Activated CD8-positive, alpha-beta memory T cell treated with anti-CD3 and anti-CD28 coated beads for 1 hour (primary cell): Measurements from ENCODE around the gene ACKR3.

ENCODE experiments used
- DNase-seq, 2 donors: peaks; one replicate each; pipeline ENCODE4 v3.0.0-alpha.2; 2020; ENCODE audit warnings: low read depth in 1 of 2; ENCODE audit errors: extremely low read depth in 1 of 2

ACKR3 gene

DNA sequence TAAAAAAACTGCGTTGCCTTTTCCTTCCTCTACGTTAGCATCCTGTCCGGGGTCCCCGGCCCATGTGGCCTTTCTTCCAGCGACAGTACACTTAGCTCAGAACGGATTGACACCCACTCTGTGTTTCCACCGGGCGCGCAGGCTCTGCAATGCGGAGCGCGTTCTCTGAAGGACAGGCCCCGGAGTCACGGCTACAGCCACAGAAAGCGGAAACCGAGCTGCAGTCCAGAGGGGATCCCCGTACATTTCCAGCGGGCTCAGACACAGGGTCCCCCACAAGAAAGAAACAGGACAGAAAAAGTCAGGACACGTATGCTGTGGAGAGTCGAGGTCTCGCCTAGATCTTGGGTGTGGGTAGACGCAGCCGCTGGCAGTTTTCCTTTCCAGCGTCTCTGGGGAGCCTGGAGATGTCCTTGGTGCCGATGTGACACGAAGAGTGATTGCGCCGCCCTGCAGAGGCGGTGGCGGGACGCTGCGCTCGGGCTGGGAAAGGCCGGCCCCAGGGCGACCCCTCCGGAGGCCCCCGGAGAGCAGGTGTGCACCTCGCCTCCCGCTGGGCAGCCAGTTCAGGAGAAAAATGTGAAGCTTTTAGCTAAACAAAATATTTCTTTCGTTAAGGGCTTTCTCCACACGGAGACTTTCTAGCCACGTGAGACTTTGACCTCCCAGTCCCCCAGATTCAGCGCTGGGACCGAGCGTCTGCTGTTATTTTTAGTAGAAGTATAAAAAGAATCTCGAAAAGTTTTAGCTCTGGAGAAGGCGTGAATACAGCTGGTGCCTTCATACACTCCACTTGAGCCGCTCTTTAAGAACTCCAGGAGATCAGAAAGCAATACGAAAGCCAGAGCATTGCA lies 1.3 kb upstream of the ACKR3 start:
- no peak for DNase-seq

DNA sequence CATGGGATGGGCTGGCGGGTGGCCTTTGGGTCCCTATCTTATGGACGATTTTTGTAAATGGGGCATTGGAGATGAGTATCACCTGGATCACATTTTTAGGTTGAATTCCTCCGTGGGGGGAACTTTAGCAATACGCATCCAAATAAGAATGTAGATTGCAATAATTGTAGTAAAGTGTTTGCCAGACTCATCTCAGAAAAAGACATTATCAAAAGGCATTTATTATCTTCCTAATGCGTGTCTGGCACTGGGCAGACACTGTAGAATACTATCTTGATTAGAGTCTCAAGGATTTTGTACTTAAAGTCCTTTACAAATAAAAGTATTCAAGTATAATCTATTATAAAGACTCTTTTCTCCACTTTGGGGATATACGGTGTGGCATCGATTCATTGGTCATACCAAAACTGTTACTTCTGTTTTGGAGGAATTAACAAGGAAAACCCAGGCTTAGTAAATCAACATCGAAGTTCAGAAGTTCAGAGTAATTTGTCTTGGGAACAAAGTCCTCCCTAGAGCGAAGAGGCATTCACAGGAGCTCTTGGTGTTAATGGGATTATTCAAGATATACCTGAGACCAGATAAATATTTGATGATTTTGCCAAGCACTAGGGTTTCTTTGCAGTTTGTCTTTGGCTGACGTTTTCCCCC lies 578 bp upstream of the ACKR3 start:
- DNase-seq: no peak

DNA sequence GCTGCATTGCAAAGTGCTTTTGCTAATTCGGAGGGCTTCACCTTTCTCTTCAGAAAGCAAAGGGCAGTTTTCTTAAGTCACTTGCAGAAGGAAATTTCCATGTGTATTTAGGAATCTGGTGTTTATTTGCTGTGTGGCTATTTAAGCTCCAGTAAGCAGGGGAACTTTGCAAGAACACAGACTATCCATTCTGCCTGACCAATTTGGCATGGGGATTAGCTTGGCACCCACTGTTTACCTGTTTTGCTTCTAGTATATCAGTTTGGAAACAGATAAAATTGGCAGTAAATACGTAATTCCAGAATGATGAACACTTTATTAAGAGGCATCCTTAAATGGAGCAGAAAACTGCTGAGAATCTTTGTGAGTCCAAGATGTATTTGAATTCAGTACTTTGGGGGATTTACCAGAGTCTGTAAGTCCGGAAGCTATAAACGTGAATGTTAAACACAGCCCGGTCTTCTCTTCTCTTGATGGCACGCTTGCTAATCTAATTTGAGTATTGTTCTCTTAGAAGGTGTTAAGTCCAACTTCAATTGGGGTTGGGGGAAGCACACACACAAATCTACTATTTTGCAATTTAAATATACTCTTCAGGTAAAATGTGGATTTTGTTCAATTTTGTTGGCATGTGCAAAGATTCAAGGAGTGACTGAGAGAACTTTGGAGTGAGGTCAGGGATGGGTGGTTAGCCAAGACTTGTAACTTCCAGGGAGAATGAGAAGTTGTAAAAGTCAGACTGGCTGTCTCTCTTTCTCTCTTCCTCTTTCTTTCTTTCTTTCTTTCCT lies 650 bp downstream of the ACKR3 start:
- no peak for DNase-seq

DNA sequence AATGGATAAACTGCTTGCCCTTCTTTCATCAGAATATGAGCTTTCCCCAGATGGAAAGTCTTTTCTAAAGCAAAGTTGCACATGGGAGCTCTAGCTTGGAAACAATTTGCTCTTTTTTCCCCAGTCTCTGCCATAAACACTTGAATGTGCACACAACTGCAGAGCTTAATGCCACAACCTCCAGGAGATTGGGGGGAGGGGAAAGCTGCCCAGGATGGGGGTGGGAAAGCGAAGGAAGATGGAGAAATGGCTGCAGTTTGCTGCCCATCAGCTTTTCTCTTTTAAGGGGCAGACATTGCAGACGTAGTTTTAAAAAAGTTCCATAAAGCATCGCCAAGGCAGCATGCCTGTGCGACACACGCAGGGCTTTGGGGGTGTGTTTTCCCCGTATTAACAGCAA lies 1.5 kb downstream of the ACKR3 start:
- no peak for DNase-seq

DNA sequence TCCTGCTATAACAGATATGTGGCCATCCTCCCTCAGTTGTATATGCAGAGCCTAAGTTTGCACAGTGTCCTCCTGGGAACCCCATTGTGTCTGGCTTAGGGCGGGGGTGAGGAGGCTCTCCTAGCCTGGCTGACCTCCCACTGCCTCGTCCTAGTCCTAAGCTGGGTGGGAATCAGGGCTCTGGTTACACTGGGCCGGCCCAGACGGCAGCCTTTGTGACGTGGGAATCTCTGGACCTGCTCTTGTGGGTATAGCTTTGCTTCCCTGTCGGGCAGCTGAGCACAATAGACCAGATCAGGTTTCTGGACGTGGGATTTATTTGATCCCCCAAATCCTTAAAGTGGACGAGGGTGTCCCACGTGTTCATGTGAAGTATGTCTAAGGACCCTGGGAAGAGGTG lies 2.9 kb downstream of the ACKR3 start:
- DNase-seq: no peak

DNA sequence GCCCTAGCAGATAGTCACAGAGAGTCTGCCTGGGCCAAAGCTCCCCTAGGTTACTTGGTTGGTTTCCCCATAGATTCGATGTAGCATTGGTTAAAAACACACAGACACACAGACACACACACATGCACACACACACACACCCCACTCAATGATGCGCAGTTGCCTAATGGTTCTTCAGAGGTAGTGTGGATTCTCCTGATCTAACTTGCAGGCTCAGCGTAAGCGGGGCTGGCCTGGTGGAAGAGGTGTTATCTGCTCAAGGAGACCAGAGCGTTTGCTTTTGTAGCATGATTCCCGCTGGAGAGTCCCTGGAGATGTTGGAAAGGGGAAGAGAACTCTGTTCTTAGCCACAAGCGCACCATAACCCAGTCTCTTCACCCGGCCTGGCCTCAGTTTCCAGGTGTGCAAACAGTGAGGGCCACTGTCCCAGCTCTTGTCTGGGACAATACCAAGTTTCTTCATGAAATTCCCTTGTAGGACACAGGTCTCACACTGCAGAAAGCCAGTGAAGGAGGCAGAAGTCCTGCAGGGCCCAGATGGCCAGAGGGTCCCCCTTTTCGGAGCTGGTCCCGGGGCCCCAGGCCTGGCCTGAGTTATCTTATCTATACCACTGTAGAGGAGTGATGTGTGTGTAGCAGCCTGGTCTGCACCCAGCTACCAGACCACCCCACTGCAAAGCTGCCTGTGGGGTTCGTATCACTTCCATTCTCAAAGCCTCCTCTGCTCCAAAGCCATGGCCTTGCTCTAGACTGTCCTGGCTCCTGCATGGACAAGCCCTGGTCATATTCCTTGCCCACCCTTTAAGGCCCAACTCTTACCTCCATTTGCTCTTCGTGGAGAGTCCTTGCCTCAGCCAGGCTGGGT lies 3.7 kb downstream of the ACKR3 start:
- DNase-seq: no peak

DNA sequence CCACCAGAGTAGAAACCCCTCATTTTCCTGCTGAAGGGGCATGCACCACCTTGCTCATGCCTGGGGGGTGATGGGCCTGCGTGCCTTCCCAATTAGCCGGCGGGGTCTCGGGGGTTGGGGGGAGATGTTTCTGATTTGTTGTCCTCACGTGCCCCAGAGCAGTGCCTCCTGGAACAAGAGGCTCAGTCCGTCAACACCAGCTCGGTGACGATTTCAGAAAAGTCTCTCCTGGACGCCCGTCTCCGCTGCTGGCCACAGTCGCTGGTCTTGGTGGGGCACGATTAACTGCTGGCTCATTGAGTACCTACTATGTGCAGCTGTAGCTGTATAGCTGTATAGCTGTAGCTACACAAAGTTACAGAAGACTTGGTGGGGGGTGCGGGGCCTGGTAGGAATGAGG lies 4.4 kb downstream of the ACKR3 start:
- DNase-seq: no peak

DNA sequence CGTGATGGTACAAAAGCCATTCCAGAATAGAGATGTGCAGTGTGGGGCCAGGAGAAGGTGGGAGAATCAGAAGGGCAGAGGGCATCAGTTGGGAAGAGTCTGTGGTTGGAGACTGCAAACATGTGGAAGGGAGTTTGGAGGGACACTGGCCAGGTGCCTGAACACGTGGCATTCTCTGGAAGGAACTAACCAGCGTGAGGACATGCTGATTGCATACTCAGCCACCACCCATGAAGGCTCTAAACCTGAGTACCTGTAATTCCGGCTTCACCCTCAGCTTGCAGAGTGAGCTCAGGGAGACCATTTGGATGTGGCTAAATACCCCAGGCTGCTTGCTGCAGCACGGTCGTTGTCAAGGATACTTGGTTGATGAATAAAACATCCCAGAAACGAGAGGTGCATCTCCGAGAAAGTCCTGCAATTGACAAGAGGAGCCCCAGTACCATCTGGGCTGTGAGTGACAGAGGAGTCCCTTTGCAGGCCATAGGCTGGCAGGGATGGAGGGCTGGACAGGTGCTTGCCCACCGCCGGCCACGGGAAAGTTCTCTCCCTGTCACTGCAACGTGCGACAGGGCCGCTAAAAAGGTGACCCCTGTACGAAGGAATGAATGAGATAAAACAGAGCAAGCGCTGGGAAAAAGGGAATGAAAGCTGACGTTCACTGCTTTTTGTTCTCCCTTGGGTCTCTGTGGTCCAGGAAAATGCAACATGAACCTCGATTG lies 5.0 kb downstream of the ACKR3 start:
- DNase-seq: no peak

DNA sequence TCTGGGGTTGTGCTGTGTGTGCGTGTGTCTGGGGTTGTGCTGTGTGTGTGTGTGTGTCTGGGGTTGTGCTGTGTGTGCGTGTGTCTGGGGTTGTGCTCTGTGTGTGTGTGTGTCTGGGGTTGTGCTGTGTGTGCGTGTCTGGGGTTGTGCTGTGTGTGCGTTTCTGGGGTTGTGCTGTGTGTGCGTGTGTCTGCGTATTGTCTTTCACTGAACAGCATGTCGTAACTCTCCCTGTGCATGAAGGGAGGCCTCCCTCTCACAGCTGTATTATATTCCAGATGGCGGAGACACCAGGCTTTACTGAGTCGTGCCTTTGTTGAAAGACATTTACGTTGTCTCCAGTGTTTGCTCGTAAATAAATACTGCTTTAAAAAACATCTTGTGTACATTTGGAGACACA lies 5.9 kb downstream of the ACKR3 start:
- DNase-seq: no peak

DNA sequence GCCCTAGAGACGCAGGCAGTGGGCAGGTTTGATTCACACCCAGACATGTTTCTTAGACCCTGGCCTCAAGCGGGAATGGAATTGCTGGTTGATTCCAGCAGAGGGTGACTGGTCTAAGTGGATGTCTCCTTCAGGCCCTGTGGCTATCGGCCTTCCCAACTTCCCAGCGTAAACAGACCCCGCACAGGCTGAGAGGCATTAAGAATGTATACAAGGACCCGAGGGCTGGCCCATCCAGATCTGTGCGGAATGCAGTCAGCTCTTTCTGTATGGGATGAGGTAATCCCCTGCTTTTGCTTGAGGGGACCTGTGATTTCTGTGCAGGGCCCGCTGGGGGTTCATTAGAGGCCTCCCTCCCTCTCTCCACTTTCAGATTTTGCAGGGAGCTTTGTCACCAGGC lies 6.5 kb downstream of the ACKR3 start:
- DNase-seq: no peak

DNA sequence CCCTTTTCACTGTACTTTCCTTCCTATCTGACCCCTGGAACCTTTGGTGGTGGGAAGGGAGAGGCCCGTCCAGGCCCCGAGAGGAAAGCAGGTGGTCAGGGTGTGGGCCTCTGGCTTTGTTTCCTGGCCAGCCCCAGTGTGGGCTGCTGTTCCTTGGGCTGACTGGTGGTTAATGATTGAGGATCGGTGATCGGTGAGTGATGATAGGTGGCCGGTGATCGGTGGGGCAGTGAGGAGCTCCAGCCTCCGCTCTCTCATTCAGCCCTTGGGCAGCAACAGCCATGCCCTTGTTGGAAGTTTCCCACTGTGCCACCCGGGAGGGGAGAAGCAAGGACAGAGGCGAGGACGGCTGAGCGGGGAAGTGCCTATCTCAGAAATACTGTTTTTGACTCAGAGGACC lies 7.3 kb downstream of the ACKR3 start:
- DNase-seq: no peak

DNA sequence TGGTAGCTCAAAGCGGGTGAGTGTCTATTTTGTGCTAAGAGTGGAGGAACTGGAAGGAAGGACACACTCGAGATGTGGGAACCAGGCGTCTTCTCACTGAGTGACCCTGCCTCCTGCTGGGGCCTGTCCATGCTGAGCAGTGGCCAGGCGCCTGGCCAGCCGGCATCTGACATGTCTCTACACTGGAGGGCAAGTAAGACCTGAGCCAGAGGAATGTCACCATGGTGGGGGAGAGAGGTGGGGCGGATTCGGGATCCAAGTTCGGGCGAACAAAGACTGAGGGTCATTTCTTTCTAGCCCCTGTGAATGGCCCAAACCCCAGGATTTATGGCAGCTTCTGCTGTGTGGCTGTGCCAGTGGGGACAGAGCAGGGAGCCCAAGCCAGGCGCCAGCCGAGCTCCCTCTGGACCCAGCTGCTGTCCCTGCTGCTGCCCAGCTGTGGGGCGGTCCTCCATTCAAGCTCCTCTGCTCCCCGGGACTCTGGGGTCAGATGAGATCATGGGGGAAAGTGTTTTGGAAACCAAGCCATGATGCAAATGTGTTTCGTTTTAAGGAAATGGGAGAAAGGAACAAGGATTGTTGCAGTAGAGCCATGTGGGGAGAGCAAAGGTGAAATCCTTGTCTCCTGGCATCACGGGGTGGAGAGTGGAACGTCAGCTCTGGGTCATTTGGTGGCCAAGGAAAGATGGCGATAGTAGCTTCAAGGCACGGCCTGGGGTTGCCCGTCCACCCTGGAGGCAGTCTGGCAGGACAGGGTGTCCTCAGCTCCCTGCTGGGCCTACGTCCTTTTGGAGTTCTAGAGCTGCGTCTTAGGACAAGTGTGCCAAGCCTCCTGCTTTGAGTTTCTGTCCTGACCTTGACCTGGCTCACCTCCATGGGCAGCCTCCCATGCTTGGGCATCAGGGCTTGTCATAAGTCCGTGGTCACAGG lies 8.1 kb downstream of the ACKR3 start:
- no peak for DNase-seq

DNA sequence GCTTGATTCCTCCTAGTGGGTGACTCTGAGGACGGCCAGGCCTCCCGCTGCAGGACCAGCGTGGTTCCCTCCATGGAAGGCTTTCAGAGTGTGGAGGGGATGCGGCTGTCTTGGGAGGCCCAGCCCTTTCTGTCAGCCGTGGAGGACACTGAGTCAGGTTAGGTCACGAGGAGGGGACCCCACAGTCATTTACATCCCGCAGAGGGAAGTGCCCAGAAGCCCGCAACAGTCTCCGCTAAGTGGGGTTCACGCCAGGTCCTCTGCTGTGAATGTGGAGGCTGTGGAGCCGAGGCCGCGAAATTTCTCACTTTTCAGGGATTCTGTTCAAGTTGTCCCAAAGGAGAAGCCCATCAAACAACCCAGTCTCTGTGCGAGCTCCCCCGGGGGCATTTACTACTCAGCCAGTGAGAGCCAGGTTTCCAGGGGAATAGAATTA lies 8.8 kb downstream of the ACKR3 start:
- DNase-seq: no peak

DNA sequence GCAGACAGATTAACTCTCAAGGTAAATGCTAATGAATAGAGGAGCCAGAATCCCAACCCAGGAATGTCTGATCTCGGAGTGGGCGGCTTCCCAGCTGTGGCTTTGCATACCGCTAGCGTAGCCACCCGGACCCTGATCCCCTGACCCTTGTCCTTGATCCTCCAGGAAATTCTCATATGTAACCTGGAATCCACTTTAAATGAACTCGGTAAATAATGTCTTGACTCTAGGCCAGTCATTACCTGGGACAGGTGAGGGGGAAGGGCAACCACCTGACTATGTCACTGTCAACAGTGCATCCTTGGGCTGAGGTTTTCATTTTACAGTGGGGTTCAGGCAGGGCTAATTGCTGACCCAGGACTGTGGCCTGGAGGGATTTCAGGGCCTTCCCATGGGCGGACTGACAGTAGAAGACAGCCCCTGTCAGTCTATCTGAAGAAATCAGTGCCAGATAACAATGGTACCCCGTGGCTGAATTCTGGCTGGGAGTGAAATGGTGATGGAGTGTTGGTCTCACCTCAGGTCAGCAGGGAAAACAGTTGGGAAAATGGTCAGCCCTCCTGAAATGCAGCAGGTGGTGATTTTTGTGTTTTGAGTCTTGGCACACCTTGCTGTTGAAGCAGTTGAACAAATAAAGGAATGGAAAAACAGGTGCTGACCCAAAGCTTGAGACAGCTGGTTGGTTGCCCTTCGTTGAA lies 9.6 kb downstream of the ACKR3 start:
- DNase-seq: no peak

DNA sequence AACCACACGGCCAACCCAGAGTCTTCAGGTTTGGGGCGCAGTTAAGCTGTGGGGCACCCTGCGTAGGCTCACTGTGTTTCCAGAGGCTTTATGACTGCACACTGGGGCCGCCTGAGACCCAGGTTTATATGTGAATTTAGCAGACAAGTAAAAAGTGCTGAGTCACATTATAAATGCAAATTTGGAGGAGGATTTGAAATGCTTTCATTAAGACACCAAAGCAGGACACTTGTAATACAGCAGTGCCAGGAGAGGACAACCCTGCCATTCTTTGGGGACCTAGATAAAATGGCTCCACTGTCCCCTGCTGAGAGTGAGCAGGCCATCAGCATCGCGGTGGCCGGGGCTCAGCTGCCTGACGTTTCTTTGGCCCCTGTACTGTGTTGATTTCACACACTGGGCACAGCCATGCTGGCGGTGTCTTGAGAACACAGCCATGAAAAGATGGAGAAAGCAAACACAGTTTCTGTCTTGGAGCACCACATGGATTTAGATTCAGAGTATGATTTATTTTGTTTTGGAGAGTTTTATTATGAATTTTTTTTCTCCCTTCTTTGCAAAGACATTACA lies 10.2 kb downstream of the ACKR3 start:
- no peak for DNase-seq

DNA sequence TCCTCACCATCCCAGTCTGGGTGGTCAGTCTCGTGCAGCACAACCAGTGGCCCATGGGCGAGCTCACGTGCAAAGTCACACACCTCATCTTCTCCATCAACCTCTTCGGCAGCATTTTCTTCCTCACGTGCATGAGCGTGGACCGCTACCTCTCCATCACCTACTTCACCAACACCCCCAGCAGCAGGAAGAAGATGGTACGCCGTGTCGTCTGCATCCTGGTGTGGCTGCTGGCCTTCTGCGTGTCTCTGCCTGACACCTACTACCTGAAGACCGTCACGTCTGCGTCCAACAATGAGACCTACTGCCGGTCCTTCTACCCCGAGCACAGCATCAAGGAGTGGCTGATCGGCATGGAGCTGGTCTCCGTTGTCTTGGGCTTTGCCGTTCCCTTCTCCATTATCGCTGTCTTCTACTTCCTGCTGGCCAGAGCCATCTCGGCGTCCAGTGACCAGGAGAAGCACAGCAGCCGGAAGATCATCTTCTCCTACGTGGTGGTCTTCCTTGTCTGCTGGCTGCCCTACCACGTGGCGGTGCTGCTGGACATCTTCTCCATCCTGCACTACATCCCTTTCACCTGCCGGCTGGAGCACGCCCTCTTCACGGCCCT lies 11.2 kb downstream of the ACKR3 start:
- DNase-seq: no peak

DNA sequence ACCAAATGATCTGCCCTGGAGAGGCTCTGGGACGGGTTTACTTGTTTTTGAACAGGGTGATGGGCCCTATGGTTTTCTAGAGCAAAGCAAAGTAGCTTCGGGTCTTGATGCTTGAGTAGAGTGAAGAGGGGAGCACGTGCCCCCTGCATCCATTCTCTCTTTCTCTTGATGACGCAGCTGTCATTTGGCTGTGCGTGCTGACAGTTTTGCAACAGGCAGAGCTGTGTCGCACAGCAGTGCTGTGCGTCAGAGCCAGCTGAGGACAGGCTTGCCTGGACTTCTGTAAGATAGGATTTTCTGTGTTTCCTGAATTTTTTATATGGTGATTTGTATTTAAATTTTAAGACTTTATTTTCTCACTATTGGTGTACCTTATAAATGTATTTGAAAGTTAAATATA lies 11.9 kb downstream of the ACKR3 start:
- no peak for DNase-seq

DNA sequence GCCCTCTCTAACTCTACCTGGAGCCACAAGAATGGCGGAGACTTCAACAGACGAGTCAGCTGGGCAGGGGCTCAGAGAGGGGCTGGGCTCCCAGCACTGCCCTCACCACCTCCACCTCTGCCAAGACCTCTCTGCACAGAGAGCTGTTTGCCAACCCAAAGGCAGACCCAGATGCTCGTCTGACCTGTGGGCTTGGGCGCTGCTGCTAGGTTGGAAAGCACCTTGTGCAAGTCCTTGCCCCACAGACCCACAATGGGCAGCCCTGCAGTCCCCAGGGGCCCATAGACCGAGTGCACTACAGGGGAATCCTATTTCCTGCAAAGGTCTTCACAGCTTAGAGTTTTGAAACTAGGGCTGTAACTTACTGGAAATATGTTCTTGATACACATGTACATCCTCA lies 13.3 kb downstream of the ACKR3 start:
- DNase-seq: no peak
